Stimulated activated CD4-positive, alpha-beta T cell treated with anti-CD3 and anti-CD28 coated beads, TNF-alpha, amount 100 ng/mL, for 48 hours (primary cell): Measurements from ENCODE around the gene SH2D2A.

Experiments used
- DNase-seq, 3 donors: peaks; one replicate each; pipeline ENCODE4 v3.0.0-alpha.2; 2020; ENCODE audit warnings: low read depth in 3 of 3

The SH2D2A gene

GRCh38 chr1:156847591-156848460 is 31.2 kb upstream of the SH2D2A start:
- no peak for DNase-seq

DNA sequence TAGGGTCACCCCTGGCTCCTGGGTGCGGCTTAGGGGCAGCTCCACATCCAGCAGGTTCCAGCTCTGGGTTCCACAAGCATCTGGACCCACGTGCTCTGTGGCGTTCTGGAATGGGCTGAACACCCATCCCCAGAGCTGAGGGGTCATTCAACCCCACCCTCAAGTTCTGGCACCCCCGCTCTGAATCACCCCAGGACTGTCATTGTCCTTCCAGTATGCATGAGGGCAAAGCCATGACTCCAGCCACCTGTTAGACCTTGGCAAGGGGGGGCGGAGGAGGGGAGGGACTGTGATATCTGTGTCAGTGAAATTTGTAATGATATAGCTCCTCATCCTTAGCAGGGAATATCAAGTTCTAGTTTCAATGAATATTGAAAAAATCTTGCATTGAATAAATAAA is 30.0 kb upstream of the SH2D2A start:
- no peak for DNase-seq

DNA sequence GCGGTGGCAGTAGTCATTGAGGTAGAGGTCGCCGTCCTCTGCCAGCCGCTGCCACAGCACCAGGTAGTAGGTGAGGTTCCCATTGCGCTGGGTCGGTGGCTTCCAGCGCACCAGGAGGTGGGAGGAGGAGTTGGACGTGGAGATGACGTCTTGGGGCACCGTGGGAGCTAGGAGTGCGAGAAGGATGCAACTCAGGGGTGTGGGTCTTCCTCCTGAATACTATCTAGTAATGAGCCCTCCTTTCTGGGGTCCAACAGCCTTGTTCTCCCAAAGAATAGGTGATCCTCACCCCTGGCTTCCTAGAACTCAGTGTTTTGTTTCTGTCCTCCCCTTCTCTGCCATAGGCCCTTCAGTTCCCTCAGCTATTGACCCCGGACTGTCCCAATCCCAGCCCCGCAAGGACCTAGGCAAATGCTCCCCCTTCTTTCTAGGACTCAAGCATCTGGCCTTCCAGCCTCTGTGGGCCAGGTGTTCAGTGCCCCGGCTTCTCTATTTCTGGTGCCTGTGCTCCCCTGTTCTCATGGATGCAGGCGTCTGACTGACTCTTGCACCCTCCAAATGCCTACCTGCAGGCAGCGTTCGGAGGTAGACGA is 29.4 kb upstream of the SH2D2A start:
- DNase-seq = no peak

GRCh38 chr1:156845055-156845952 is 28.7 kb upstream of the SH2D2A start:
- DNase-seq = no peak

DNA sequence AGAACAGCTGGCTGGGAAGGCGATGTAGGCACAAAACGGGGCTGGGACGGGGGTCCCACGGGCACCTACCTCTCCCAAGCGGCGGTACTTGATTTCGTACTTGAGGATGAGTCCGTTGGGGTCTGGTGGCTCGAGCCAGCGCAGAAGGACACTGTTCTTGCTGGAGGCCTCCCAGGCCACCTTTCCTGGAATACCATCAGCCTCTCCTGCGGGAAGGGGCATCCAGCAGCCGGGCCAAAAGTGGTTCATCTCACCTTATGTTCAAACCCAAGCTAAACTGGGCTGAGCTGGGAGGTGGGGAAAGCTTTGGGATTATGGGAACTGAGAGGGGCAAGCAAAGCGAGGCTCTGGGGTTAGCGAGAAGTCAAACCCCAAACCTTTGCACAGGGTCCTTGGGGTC is 28.0 kb upstream of the SH2D2A start:
- DNase-seq = no peak

DNA sequence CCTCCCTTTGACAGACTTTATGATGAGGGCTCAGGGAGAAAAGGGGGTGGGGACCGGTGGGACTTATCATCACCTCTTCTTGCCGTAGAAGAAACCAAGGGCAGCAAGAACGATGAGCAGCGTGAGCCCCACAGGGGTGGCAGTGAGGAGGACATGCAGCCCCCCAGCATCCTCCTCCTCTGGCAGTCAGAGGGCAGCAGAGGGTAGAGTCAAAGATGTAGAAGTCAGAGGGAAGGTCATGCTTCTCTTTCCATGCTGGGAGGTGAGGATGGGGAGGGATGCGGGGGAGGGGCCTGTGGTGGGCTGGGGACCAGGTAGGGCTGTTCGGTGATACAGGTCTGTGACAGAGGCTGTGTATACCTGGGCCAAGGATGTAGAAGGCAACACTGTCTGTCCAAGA is 27.5 kb upstream of the SH2D2A start:
- DNase-seq = no peak

DNA sequence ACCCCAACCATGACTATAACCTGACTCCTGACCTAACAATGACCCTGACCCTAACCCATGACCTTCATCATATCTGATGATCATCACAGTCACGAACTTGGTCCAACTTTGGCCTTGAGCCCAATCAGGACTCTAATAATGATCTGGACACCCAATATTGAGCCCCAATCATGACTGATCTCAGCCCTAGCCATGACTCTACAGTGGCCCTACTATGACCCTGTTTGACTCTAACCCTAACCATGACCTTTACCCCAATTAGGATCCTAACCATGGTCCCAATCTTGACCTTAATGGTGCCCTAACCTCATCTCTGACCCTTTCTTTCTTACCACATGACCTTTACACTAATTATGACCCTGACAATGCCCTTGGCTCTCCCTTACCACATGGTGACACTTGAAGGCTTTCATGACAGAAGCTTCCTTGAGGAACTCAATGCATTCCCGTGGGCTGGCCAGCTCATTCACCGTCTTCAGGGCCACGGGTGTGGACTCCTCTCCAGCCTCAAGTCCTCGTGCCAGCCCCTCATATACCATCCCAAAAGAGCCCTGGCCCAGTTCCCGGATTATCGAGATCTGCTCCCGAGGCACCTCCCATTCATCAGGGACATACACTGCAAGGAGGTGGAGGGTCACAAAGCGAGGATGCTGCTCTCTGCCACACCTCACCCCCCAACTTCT is 26.1 kb upstream of the SH2D2A start:
- DNase-seq = no peak

DNA sequence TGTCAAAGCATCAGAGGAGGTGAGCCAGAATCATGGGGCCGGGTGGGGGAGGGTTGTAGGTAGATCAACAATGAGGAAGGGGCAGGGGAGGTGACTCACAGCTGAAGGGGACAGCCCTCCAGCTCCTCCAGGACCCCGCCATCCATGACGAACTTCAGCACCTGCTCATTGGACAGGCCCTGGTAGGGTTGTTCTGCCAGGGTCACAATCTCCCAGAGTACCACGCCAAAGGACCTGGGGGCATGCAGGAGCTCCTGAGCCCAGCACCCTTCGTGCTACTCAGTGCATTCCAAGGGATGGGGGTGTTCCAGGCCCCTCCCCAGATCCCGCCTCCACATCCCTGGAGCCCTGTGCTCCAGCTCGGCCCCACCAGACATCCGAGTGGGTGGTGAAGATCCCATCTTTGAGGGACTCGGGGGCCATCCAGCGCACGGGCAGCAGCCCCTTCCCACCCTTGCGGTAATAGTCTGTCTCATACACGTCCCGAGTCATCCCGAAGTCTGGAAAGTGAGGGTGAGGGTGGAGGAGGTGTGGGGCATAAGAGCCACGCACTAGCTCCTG is 24.7 kb upstream of the SH2D2A start:
- DNase-seq = no peak

DNA sequence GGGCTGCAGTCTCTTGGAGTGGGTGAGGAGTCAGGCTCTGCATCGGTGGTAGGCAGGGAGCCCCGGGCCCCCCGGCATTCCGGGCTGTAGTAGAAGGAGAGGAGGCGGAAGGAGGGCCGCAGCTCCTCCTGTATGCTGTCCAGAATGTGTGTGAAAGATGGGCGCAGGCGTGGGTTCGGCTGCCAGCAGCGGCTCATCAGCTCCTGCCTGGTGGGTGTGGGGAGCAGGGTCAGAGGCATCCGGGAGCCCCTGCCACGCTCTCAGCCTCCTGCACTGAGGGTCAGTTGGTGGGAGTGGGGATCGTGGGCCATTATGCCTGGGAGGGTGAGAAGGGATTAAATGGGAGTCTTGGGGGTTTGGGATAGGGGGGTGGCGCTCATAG is 24.2 kb upstream of the SH2D2A start:
- no peak for DNase-seq

DNA sequence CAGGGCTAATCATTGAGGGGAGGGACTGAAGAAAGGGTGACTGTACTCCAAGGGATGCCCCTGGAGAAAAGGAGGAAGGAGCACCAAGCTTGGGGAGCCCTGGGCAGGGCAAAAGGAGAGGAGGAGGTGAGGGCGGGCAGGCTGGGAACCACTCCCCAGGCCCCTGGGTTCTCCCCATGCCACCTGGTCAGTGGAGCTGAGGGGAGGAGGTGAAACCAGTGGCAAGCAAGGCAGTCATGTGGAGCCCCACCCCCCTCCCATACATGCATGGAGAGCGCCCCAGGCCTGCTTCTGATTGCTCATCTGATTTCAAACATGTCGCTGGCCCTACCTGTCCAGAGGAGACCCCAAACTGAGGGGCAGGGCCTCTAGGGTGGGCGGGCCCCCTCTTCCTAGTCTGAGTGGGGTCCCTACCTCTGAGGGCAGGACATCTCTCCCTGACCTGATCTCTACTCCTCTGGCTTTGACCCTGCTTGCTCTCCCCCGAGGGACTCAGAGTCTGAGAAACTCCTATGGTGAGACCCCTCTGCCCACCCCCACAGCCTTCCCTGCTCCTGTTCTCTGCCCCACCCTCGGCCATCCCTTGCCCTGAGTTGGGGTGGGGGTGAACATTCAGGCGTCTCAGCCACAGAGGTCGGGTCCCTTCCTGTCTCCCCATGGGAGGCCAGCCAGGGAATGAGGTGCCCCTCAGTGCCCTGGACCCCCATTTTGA is 23.7 kb upstream of the SH2D2A start:
- no peak for DNase-seq

DNA sequence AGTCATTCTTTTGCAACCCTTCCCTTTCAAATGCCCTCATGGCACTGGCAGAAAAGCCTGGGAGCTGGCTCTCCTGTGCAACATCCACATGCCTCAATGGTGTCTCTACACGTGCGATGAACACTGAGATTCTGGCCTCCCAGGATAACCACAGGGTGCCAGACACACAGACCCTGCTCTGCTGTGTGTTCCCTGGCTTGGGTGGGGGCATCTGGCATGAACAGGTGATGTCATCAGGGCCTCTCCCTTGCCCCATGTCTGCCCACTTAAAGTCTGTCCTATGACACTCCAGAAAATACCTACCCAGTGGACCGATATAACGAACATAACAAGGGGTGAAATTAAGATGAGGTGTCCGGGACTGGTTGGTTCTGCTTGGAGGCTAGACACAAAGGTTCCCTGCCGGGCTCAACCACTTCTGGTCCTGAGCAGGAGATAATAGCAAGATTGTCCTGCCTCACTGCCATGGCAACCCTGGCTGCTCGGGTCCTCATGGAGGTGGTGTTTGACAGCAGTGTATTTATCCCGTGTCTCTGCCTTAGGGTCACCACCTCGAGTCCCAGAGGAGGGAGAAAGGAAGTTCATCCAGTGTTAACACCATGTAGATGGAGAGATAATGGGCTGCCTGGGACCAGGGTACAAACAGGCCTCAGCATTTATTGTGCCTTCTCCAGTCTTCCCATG is 22.9 kb upstream of the SH2D2A start:
- DNase-seq = no peak

DNA sequence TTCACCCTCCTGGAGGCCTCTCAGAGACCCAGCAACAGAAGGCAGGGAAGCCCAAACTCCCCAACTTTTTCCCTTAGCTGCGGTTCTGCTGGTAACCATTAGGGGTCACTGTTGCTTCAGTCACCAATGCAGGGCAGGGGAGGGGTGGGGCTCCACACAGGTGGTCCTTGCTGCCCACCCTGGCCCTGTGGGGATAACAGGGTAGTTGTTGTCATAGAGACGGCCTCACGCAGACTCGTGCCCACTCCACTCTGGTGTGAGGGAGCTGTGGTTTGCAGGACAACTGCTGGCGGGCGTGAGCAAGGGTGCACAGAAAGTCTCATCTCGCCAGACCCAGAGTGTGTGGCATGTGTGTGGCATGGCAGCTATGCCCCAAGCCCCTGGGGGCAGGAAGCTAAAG is 22.3 kb upstream of the SH2D2A start:
- no peak for DNase-seq

DNA sequence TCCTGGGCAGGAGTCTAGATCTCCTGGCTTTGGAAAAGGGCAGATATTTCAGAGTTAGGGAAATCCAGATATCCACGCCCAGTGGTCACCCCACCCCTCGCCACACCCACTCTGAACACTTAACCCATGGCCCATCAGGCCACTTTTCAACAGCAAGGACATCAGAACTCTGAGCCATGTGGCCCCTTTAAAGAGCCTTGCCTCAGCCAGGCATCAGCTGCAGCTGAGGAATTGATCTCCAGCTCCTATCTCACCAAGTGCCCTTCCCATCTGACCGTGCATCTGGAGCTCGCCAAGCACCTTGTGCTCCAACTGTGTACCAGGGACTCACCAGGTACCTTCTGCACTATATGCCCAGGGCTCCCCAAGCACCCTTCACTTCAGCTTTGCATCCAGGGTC is 20.2 kb upstream of the SH2D2A start:
- DNase-seq = no peak

- DNase-seq = no peak
These were observed 19.5 kb upstream of the SH2D2A start for GRCh38 chr1:156836041-156836654.

DNA sequence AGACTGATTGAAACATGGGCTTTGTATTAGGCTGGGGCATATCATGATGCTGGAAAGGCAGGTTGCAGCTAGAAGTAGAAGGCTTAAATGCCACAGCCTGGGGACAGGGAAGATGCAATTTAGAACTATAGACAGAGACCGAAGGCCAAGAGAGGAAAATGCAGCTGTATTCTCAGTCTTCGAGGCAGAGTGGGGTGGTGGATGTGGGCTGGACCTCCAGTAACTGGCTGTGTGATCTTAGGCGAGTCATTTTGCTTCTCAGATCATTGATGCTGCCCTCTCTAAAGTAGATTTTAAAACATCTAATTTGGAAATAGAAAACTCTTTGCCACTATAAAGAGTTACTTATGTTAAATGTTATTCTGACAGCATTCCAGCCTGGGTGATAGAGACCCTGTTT is 17.7 kb upstream of the SH2D2A start:
- DNase-seq = no peak

DNA sequence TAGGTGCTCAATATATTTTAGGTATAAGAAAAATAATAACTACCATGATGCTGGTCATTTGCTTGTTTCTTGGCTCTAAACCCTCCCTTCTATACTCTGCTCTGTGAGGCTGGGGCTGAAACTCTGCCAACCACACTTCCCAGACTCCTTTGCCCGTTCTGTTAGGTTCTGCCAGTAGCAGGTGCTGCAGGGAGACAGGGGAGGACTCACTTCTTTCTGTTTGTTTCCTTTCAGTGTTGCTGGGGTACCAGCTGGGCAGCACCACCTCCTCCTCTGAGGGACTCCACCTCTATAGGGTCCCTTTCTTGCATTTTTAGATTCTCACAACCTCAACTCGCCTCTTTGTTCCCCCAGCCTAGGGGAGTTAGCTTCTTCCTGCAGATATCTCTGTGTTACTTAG is 17.0 kb upstream of the SH2D2A start:
- DNase-seq = no peak

DNA sequence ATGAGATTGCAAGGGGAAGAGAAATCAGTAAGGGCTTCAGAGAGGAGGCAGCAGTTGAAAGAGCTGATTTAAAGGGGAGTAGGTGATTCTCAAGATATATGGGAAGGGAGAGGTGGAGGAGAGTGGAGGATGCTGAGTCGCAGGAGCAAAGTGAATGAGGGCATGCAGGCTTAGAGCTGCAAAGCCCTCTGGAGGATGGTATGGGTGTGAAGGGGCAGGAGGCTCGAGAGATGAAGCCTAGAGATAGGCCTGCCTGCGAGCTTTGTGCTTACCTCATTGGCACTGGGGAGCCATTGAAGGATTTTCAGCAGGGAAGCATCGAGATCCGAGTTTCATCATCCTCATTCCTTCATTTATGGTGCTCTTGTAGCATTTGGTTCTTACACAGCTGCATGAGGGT is 15.8 kb upstream of the SH2D2A start:
- no peak for DNase-seq

DNA sequence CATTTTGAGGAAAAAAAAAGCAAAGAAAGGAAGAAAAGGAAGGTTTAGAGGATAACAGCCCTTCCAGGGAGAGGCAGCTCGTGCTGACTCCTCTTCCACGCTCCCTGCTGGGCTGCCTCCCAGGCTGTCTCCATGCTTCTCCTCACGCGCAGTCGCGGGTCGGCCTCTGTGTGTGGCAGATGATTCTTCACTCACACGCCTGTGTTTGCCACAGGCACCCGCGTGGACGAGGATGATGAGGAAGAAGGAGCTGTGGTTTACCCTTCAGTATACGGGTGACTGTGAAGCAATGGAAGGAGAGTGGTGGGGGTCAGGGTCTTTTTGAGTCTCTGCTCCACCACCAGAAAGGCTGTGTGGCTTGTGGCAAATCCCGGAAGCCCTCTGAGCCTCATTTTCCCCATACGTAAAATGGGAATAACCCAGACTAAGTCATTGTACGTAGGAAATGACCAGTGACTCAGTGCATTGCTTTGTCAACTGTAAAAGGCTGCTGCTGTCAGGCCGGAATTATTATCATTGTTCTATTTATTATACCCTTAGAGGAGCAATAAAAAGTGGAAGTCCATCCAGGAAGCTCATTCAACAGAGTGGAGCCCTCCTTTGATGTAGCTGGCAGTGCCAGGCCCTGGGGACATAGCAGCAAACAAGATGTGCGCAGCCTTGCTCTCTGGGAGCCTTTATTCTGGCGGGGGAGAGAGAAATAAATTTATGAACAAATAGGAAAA is 11.9 kb upstream of the SH2D2A start:
- DNase-seq = no peak

GRCh38 chr1:156826630-156827029 is 10.0 kb upstream of the SH2D2A start:
- no peak for DNase-seq
